Measurements from ENCODE around the gene MAP2K3.
"Not testable (repeated sequence)": the region's sequence is repeated elsewhere in the genome, so short reads cannot be mapped to it uniquely, and the experiment has no call there.

MAP2K3 gene

DNA sequence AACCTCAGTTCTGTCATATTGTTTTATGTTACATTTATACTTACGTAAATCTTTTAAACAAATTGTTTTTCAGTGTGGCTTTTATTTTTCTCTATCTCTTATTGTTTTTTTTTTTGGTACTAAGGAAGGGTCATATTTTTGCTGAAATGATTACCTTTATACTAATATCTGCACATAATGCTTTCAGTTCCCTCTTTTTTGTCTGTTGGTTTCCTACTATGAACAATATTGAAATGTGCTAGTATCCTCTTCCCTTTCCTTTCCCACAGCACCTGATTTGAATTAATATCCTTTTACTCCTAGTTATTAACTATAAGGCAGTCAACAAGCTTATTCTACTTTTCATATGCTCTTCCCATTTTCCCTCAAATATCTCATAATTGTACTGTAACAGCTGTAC, 43.4 kb downstream of the MAP2K3 start:
- DNase-seq (ENCODE audit: low spot score): not testable (repeated sequence)

DNA sequence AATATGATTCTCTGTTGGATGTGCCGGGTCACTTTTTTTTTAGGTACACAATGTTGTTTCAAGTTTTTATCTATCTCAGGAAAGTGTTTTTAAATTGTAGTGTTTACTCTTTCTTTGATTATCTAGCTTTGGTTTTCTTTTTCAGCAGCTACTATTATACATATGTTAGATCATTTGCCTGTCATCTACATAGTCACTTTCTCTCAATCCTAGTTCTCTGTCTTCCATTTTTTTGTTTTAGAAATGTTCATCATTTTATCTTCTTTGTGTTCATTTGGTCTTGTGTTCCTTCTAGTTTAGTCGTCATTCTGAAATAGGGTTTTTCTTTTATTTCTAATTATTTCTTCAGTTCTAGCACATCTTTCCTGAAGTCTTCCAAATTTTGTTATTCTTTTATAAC, 44.3 kb downstream of the MAP2K3 start:
- DNase-seq (ENCODE audit: low spot score): not testable (repeated sequence)

DNA sequence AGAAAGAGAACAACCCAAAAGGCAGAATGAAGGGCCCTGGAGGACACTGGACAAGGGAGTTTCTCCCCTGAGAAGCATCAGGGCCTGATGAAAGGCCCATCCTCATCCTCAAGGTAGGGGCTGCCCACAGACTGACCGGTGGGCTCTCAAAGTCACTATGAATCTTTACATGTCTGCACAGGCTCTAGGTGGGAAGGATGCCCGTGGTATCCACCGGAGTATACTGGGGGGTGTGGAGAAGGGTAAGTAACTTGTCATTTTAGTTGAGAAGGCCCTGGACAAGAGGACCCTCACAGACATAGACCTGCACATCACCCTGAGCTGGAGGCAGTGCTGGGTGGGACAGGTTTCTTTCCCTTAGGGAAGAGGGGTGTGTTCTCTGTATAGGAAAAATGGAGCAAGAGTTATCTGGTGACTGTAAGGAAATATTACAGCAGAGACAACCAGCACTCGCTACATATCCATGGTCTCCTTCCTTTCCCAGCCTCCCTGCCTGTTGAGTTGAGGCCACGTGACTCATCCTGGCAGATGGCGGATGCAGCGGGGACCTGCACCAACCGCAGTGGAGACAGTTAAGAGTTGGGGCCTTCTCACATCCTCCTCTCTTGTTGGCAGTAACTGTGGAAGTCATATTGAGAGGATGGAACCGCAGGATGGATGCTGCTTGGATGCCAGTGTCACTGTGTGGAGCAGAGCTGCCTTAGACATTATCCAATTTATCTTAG, 46.1 kb downstream of the MAP2K3 start:
- no peak for DNase-seq (ENCODE audit: low spot score)

DNA sequence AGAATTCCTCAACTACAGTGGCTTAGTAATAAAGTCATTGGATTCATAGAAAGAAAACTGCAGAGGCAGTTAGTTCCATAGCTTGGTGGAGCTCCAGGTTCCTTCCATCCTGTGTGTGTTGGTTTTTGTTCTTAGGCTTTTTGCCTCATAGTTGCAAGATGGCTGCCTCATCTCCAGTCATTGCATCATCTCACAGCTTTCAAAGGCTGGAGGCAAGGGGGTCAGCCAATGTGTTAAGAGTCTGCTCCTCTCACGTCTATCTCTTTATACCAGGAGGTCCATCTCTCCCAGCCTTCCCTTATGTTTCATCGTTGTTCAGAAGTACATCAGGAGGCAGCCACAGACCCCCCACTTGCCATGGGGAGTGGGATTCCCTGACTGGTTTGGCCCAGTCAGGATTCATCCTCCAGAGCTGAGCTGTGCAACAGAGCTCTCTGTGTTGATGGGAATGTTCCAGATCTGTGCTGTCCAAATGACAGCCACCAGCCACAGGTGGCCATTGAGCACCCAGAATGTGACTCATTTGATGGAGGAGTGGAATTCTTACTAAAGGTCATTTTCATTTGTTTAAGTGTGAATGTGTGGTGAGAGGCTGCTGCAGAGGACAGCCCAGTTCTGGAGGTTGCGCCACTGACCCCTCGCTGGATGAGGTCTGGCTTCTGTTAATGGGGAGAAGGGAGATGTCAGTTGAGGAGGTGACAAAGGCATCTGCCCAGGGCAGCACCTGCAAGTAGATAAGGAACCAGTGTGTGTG, 52.2 kb downstream of the MAP2K3 start:
- not testable (repeated sequence) for DNase-seq (ENCODE audit: low spot score)

DNA sequence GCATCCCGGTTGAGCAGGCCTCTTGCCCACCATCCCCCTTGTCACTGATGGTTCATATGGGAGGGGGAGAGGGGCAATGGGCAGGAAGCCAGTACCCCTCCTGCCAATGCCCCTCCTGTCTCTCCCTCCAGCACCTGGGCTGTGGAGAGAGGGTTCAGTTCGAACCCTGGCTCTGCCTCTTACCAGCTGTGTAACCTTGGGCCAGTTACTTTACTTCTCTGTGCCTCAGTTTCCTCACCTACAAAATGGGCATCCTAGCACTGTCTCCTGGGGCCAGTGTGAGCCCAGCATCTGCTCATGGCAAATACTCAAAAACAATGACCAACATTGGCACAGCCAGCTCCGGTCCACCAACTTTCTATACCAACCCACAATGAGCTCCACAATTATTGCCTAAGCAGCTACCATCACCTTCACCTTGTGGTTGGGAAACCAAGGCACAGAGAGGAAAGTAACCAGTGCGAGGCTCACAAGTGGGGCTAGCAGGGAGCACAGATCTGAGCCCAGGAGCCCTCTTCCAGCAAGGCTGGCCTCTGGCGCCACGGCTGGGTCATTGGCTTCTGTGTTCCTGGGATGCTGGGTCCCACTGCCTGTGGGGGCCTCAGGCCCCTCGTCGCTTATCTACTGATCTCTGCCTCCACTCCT, 53.6 kb downstream of the MAP2K3 start:
- not testable (repeated sequence) for DNase-seq (ENCODE audit: low spot score)

DNA sequence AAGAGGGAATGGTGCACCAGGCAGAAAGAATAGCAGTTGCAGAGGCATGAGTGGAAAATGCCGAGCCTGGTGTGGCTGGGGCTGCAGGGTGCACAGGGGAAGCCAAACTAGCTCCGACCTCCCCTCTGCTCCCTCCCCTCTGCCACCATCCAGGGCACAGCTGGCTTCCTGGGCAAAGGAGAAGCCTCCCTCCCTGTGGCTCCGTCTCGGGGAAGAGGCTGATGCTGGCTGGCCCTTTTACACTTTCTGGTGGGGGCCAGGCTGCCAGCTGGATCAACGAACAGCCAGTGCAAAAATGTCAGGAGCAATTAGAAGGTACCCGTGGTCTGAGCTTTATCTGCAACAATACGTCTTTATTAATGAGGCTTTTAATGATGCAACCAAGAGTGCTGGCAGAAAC, 54.5 kb downstream of the MAP2K3 start:
- no peak for DNase-seq (ENCODE audit: low spot score)

DNA sequence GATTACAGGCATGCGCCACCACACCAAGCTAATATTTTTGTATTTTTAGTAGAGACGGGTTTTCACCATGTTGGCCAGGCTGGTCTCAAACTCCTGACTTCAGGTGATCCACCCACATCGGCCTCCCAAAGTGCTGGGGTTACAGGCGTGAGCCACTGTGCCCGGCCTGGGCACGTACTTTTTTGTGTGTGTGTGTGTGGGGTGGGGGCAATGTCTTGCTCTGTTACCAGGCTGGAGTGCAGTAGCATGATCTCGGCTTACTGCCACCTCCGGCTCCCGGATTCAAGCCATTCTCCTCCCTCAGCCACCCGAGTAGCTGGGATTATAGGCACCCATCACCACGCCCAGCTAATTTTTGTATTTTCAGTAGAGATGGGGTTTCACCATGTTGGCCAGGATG, 55.1 kb downstream of the MAP2K3 start:
- not testable (repeated sequence) for DNase-seq (ENCODE audit: low spot score)

DNA sequence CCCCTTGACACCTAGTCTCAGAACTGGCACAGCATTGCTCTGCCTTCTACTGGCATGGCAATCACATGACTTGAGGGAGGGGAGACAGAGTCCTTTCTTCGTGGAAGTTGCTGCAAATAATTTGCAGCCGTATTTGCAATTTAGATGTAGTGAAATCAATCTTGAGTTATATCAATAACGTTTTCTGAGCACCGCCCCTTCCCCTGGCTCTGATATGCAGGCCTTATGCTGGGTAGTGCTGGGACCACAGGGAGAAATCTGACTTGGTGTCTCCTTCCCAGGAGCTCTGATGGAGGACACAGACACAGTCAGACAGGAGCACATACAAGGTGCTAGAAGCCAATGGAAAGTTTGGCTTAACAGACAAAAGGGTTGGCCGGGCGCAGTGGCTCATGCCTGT, 55.9 kb downstream of the MAP2K3 start:
- not testable (repeated sequence) for DNase-seq (ENCODE audit: low spot score)

DNA sequence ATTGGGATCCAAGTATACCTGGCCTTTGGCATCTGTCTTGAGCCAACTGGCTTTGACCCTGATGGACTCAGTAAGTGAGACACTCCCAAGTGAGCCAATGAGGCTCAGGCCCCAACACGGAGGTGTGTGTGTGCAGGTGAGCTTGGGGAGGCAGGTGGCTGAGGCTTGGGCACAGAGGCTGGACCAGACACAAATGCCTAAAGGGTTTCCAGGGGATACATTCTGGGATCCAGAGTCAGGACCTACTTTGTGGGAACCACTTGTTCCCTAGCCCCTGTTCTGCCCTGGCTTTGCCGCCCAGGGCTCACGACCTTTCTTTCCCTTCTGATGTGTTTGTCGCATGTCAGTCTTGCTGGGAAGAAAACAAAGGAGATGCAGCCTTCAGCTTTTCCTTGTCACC, 56.8 kb downstream of the MAP2K3 start:
- not testable (repeated sequence) for DNase-seq (ENCODE audit: low spot score)

DNA sequence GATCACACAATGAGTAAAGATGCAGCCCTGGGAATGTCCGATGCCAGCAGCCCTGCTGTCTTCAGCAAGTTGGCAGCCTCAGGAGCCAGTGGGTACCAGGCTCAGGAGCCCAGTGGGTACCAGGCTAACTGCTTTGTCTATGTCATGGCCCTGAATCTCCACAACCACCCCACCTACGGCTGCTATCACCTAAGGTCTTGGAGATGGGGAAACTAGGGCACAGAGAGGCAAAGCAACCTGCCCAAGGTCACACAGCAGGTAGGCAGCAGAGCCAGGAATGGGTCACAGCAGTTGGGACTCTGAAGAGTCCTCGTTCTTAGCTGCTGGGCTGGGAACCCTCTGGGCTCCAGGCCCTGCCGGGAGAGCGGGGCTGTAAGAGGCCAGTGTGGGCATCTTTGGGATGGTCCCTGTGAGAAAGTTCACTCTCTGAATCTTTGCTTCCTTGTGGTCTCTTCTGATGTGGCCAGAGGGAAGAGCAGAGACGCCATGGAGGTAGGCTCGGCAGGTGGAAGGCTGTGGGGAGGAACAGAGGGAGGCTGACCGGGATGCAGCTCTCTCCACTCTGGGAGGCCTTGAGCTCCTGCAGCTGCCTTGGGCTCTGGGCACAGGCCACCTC, 57.5 kb downstream of the MAP2K3 start:
- not testable (repeated sequence) for DNase-seq (ENCODE audit: low spot score)

DNA sequence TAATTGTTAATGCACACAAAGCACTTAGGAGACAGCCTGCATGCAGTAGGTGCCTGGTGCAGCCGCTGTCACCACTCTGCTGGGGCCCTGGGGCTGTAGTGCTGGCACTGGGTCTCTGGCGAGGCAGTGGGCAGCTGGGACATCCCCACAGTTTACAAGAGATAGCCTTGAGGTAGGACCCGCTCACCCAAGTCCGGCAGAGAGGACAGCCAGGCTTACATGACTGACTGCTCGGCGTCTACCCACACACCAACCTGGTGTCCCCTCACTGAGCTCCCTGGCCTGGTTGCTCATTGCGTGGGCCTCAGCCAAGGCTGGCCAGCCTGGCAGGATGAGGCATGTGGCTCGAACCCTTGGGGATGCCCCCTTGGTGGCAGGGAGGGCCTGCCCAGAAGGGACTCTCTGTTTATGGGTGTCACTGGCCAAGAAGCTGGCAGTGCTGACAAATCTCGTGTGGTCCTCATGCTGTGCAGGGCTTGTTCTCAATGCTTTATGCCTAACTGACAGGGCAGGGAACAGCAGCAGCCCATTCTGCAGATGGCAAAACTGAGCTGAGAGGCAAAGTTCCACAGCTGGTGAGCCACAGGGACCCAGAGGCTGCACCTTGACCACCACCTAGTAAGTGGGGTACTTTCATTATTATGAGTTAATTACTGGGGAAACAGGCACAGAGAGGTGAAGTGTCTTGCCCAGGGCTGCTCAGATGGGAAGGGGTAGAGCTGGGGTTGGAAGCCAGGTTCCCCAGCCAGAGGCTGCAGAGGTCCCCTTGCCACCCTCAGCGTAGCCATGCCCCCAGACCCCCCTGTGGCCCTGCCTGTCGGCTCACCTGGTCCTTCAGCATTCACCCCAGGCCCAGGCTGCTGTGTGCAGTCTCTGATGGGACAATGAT, 58.8 kb downstream of the MAP2K3 start:
- not testable (repeated sequence) for DNase-seq (ENCODE audit: low spot score)

DNA sequence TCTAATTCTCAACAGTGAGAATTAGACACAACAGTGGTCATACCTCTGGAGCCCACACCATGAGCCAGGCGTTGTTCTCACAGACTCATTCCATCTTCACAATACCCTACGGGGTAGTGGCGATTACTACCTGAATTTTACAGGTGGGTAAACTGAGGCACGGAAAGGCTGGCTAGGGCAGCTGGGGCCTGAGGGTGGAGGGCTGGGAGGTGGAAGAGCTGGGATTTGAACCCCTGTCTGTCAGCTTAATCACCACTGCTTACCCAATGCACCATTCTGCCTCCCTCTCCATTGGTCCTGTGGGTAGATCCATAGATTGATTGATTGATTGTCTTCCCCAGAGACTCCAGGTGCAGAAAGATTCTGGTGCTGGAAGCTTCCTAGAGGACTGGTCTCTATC, 60.3 kb downstream of the MAP2K3 start:
- DNase-seq (ENCODE audit: low spot score): not testable (repeated sequence)

DNA sequence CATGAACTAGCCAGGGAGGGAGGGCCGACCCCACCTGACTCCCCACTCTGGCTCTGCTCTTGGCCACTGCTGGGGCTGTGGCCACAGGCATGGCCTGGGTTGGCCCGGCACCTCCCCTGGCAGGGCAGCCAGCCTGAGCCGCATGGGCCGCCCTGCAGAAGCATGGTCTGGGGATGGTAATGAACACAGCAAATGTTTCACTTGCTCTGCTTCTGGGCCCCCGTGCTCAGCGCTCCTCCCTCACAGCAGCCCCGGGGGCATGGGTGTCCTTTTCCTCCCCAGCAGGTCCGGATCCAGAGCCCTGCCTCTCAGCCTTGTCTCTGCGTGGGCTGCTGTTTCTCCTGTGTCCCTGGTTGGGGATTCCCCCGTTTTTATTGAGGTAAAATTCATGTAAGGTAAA, 60.7 kb downstream of the MAP2K3 start:
- DNase-seq (ENCODE audit: low spot score): no peak

DNA sequence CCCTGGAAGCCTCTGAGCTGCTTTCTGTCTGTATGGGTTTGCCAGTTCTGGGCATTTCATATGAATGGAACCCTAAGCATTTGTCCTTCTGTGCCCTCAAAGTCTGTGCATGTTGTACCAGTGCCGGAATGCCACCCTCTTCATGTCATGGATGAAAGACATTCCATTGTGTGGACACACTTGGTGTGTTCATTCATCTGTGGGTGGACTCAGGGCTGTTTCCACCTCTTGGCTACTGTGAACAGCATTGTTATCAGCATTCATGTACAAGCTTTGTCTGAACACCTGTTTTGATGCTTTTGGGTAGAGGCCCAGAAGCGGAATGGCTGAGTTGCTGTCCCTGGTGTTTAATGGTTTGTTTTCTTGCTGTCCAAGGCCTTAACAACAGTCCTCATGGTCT, 61.6 kb downstream of the MAP2K3 start:
- DNase-seq (ENCODE audit: low spot score): not testable (repeated sequence)

DNA sequence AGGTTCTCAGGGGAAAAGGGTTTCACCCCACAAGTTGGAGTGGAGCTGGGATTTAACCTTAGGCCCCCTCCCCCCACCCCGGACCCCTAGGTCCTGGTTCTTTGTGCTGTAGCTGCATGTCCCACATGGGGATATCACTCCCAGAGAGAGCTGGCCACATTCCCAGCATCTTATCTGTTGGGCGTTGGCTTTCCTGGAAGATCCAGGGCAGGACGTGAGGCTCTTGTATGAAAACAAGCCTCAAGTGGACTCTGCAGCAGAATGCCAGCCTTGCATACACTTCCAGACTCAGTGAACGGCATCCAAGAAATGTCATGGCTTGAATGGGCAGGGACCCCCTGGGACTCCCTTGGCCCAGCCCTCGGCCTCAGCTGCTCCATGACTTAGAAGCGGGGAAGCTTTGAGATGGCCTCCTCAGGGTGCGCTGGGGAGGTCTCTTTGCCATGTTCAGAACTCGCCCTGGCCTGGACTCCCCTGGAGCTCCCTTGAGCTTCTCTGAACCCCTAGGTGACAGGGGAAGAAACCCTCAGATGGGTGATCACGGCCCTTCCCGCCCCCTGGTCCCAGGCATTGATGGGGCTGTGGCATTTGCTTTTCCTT, 62.2 kb downstream of the MAP2K3 start:
- DNase-seq (ENCODE audit: low spot score): not testable (repeated sequence)

DNA sequence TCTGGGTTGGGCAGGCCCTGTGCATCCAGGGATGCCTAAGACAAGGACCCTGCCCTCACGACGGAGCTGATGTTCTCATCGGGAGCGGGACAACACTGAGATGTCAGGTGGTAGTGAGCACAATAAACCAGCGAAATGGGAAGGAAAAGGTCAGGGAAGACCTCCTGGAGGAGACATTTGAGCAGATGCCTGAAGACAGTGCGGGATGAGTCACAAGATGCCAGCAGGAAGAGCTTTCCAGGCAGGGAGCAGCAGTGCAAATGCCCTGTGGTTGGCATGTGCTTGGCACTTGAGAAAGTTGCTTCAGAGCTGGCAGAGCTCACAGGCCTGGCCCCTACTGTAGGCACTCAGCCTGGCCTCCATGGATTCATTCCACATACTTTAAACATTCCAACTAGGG, 63.1 kb downstream of the MAP2K3 start:
- not testable (repeated sequence) for DNase-seq (ENCODE audit: low spot score)

DNA sequence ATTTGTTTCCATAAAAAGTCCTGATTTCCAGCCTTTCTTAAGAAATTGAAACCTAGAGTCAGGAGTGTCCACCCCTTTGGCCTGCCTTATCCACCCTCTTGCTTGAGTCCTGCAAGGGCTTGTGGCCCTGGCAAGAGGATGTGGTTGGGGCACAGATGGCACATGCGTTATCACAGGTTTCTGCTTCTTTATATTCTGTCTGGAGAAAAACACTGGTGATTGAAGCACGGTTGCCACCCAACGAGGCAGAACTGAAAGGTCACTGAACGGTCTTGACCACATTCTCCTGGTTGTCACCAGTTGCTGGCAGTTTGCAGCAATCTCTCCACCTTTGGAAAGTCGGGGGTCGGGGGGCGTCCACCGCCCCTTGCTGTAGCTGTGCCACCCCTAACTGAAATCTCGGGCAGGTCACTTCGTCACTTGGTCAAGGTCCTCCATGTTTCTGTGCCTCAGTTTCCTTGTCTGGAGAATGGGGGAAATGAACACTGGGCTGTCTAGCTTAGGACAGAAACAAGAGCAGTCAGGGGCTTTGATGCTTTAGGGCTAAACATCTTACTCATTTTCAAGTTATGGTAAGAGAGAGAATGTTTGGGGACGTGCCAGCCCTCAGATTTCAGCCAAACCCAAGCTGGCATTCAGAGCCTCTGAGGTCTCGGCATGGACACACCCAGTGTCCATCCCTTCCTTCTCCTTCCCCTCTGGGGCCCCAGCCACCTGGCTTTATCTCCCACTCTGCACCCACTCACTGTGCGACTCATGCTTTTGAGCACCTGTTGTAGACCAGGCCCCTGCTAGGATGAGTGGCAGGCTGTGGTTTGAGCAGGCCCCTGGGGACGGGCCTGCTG, 63.8 kb downstream of the MAP2K3 start:
- not testable (repeated sequence) for DNase-seq (ENCODE audit: low spot score)

DNA sequence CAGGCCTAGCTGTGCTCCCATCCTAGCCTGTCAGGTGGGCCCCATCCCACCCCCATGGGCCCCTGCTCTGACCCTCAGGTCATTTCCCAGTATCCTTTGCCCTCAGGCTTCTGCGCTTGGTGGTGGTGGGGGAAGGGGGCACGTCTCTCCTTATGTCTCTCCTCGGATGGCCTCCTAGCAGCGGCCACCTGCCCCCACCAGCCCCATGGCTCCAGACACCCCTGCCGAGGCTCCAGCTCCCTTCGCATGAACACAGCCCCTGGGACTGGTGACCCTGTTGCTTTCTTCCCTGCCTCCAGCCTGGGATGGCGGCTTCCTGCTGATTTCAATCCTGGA, 64.4 kb downstream of the MAP2K3 start:
- DNase-seq (ENCODE audit: low spot score): not testable (repeated sequence)

DNA sequence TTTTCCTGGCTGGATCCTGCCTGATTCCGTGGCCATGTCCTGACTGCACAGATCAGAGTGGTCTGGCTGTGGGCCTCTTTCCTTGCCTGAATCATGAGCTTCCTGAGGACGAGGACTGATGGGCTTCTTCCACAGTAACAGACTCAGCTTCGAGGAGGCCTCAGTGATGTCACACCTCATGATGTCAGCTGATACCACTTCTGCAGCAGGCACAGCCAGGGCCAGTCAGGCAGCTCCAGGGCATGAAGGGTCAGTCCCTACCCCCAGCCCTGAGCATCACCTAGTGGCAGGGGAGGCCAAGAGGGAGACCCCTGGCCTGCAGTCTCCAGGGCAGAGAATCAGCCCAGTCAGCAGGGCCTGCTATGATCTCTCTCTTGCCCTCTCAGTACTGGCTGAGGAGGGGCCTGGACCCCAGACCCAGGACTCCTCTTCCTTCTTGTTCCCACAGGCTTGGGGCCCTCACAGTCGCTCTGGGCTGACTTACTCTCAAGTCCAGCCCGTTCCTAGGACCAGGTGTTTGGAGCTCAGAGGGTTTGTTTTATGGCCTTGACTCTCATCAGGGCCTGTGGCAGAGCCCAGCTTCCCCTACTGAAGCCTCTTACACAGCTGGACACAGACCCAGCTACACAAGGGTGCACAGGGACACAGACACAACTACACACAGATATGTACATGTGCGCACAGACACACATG, 65.0 kb downstream of the MAP2K3 start:
- not testable (repeated sequence) for DNase-seq (ENCODE audit: low spot score)

DNA sequence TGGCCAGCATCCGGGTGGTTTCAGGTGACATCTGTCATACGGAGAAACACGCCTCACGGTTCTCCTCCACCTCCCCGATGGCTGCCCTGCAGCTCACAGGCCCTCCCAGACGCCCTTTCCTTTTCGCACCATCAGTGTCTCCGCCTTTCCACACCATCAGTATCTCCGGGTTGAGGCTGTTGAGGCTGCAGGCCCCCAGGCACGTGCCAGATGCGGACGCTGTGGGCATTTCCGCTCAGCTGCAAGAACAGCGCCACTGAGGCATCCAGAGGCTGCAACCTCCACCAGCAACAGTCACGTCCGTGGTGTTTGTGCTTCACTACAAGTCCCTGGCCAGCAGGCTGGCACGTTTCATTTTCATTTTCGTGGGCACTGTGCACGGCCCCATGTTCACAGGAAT, 66.0 kb downstream of the MAP2K3 start:
- not testable (repeated sequence) for DNase-seq (ENCODE audit: low spot score)

Data from germinal center (tissue), 1 donor.